NCI-H1105 (cell line): ENCODE data around the gene OR1E2.
"Not testable (repeated sequence)": the region's sequence is repeated elsewhere in the genome, so short reads cannot be mapped to it uniquely, and the experiment has no call there.

Experiments
- DNase-seq: peaks from one replicate; lab custom pipeline; 2025; lab: John Stamatoyannopoulos, UW

OR1E2 gene

DNA sequence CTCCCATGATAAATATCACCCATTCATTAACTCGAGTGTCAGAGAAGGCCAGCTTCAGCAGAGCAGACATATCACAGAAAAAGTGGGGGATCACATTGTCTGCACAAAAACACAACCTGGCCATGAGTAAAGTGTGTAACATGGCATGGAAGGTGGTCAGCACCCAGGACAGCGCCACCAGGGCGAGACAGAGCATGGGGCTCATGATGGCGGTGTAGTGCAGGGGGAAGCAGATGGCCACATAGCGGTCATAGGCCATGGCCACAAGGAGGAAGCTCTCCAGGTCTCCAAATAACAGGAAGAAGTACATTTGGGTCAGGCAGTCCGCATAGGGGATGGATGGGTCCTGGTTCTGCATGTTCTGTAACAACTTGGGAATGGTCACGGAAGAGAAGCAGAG is 35.8 kb downstream of the OR1E2 start:
- not testable (repeated sequence) for DNase-seq

DNA sequence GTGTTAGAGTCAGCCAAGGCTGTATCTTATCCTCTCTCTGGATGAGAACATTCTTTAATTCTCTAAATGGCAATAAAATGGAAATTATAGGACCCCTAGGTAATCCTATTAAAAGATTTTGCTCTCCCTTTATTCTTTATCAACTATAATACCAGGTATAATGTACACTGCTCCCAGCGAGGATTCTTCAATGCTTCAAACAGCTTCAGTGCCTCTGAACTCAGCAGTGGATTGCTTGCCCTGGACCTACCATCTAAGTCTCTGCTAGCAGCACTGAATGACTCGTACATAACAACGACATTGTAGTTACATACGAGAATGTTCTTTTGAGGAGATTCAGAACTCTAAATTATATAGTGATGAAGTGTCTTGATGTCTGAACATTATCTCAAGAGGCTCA is 43.9 kb downstream of the OR1E2 start:
- DNase-seq = no peak

DNA sequence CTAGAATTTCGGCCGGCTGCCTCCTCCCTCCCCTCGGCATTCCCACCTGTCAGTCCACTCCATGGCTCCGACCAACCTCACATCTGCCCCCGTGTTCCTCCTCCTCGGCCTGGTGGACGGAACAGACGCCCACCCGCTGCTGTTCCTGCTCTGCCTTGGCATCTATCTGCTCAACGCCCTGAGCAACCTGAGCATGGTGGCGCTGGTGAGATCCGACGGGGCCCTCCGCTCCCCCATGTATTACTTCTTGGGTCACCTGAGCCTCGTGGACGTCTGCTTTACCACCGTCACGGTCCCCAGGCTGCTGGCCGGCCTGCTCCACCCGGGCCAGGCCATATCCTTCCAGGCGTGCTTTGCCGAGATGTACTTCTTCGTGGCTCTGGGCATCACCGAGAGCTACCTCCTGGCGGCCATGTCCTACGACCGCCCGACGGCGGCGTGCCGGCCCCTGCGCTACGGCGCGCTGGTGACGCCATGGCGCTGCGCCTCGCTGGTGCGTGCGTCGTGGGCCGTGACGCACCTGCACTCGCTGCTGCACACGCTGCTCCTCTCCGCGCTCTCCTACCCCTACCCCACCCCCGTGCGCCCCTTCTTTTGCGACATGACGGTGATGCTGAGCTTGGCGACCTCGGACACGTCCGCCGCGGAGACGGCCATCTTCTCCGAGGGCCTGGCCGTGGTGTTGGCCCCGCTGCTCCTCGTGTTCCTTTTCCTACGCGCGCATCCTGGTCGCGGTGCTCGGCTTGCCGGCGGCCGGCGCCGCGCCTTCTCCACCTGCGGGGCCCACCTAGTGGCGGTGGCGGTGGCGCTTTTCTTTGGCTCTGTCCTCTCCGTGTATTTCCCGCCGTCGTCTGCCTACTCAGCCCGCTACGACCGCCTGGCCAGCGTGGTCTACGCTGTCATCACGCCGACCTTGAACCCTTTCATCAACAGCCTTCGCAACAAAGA is 47.5 kb downstream of the OR1E2 start, which contains the start of gene OR3A2:
OR3A2 (minus strand) TSS at position 440 of the 948 bp plus-strand sequence.
- DNase-seq = no peak
